Measurements from ENCODE around the gene ETF1.

The ETF1 gene

GRCh38 chr5:138549414-138549813 lies 6.4 kb upstream of the ETF1 start:
- no peak for TF ChIP-seq CTCF (conservative IDR thresholded peaks at IDR 0.05; ENCODE audit: low read length)
- no peak overlapping the region for H3K4me3 ChIP-seq (ENCODE audit: low read length)
- DNase-seq (ENCODE audit: low read depth), result no peak

GRCh38 chr5:138545919-138546562 lies 3.0 kb upstream of the ETF1 start:
- no peak for DNase-seq (ENCODE audit: low read depth)
- no peak for TF ChIP-seq CTCF (conservative IDR thresholded peaks at IDR 0.05; ENCODE audit: low read length)
- no peak overlapping the region for H3K4me3 ChIP-seq (ENCODE audit: low read length)

- peak; percentile 29 for DNase-seq (ENCODE audit: low read depth)
- peak overlapping the region; percentile 97 for H3K4me3 ChIP-seq (ENCODE audit: low read length)
- no peak for TF ChIP-seq CTCF (conservative IDR thresholded peaks at IDR 0.05; ENCODE audit: low read length)
Measured at GRCh38 chr5:138544181-138545134, 1.4 kb upstream of the ETF1 start.

- no peak for TF ChIP-seq CTCF (conservative IDR thresholded peaks at IDR 0.05; ENCODE audit: low read length)
- DNase-seq (ENCODE audit: low read depth), result no peak
- peak overlapping the region; percentile 97 for H3K4me3 ChIP-seq (ENCODE audit: low read length)
Measured at GRCh38 chr5:138543730-138544104, 681 bp upstream of the ETF1 start.

GRCh38 chr5:138542180-138542955 lies 668 bp downstream of the ETF1 start:
- no peak for TF ChIP-seq CTCF (conservative IDR thresholded peaks at IDR 0.05; ENCODE audit: low read length)
- H3K4me3 ChIP-seq (ENCODE audit: low read length), result peak overlapping the region; percentile 97
- no peak for DNase-seq (ENCODE audit: low read depth)

- DNase-seq (ENCODE audit: low read depth), result peak; percentile 69
- TF ChIP-seq CTCF (conservative IDR thresholded peaks at IDR 0.05; ENCODE audit: low read length), result no peak
- H3K4me3 ChIP-seq (ENCODE audit: low read length), result peak overlapping the region; percentile 97
Measured at GRCh38 chr5:138541511-138542179, 1.4 kb downstream of the ETF1 start.
